Measurements from ENCODE around the gene MX2.

MX2 gene

GRCh38 chr21:41458559-41458958, 96.7 kb downstream of the MX2 start:
- Histone ChIP-seq H3K27ac (ENCODE audit: poor library complexity, severe bottlenecking) (no peak overlapping the region), H3K4me3 (ENCODE audit: severe bottlenecking) (no peak overlapping the region), H3K9me3 (ENCODE audit: severe bottlenecking) (no peaks in the 10 kb centered on the region), H3K27me3 (ENCODE audit: insufficient read depth, poor library complexity, severe bottlenecking) (no peaks in the 10 kb centered on the region), H3K36me3 (ENCODE audit: low read depth) (no peaks in the 10 kb centered on the region), H3K4me1 (ENCODE audit: insufficient read depth, poor library complexity, severe bottlenecking) (no peaks in the 10 kb centered on the region)
- ATAC-seq (ENCODE audit: low read depth), result no peak
- no peak for TF ChIP-seq CTCF (IDR thresholded peaks at IDR 0.05; ENCODE audit: poor library complexity, severe bottlenecking)
- DNase-seq (ENCODE audit: low spot score), result no peak
